Stimulated activated CD8-positive, alpha-beta memory T cell treated with anti-CD3 and anti-CD28 coated beads, Interleukin-12 subunit alpha, Interleukin-12 subunit beta, amount 100 ng/mL, for 4 hours (primary cell): Measurements from ENCODE around the gene PACSIN2.
"Not testable (repeated sequence)": the region's sequence is repeated elsewhere in the genome, so short reads cannot be mapped to it uniquely, and the experiment has no call there.

ENCODE experiments used
- DNase-seq: peaks from one replicate; pipeline ENCODE4 v3.0.0-alpha.2; 2020; ENCODE audit warnings: low read depth

Gene PACSIN2

GRCh38 chr22:42945027-42945426 lies 69.9 kb downstream of the PACSIN2 start:
- no peak for DNase-seq

DNA sequence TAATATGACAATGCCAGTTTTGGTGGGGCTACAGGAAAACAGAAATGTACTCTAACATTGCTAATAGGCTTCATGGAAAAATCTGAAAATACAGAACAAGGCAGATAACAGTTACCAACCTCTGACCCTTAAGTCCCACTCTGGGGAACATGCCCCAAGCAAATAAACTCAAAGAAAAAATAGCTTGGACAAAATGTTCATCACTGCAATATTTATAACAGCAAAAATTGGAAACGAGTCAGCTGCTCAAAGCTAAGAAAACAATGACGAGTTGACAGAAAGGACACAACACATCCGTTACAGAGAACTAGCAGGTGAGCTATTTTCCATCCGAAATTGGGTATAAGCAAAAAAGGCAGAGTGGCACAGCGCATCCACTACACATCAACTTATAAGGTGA lies 70.5 kb downstream of the PACSIN2 start:
- DNase-seq = no peak

DNA sequence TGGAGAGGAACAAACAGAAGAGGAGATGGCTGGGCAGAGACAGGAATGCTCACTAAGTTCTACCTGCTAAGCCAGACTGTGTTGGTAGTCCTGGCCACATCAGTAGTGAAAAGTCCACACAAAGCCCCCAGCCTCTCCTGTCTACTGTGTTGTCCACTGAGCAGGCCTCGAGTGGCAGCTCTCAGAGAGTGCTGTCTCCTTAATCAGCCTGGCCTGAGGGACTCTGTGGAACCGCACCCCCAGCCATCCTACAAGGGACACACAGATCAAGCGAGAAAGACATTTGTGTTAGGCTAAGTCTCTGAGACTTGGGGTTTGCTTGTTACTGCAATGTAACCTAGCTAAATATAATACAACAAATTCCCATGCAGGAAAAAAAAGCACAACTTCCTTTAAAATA lies 71.0 kb downstream of the PACSIN2 start:
- DNase-seq = no peak

- no peak for DNase-seq
Observed at GRCh38 chr22:42942351-42942750, 72.6 kb downstream of the PACSIN2 start.

- DNase-seq = no peak
Observed at GRCh38 chr22:42939941-42940653, 74.9 kb downstream of the PACSIN2 start.

GRCh38 chr22:42939451-42939881 lies 75.5 kb downstream of the PACSIN2 start:
- DNase-seq = no peak

DNA sequence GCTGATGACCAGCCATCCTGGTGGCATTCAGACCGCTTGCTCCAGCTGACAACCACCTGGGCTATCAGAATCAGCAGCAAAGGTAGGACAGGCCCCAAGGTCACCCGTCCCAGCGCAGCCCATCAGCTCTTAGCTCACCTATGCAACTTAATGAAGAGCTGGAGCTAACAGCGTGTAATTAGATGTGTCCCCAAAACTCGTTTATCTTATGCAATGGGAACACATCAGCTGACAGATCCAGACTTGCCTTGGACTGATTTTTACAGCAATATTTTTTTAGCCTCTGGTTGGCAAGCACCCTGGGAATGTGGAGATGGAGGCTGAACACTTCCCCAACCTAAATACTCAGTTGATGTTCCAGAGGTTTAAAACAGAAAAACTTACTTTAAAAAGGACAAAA lies 76.0 kb downstream of the PACSIN2 start:
- no peak for DNase-seq

- DNase-seq = no peak
Observed at GRCh38 chr22:42938449-42938848, 76.5 kb downstream of the PACSIN2 start.

- no peak for DNase-seq
Observed at GRCh38 chr22:42937164-42937843, 77.6 kb downstream of the PACSIN2 start.

DNA sequence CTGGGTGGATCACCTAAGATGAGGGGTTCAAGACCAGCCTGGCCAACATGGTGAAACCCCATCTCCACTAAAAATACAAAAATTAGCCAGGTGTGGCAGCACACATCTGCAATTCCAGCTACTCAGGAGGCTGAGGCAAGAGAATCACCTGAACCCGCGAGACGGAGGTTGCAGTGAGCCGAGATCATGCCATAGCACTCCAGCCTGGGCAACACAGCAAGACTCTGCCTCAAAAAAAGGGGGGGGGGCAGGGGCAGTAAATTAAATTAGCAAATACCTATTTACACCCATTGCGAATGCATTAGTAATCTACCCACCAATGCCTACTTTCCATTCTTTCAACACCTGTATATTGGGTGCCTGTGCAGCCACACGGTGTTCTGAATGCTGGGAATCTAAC lies 78.3 kb downstream of the PACSIN2 start:
- not testable (repeated sequence) for DNase-seq

DNA sequence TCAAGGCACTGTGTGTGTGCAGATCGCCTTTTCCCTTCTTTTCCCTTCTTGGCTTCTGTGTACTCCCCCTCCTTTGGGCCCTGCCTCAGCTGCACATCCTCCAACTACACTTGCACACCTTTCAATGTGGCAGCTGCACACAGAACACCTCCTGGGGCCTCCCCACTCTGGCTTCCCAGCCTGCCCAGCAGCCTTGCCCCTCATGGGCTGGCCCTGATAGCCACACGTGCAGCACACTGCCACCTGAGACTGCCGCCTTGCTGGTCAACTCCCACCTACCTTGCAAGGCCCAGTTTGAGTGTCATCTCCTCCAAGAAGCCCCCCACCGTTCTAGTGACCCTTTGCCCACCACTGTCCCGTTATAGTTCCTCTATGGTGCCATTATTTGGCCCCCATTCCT lies 80.6 kb downstream of the PACSIN2 start:
- DNase-seq = no peak

- no peak for DNase-seq
Observed at GRCh38 chr22:42933485-42934091, 81.4 kb downstream of the PACSIN2 start.

GRCh38 chr22:42932857-42933484 lies 82.0 kb downstream of the PACSIN2 start:
- DNase-seq = no peak

- no peak for DNase-seq
Observed at GRCh38 chr22:42932197-42932519, 82.8 kb downstream of the PACSIN2 start.

DNA sequence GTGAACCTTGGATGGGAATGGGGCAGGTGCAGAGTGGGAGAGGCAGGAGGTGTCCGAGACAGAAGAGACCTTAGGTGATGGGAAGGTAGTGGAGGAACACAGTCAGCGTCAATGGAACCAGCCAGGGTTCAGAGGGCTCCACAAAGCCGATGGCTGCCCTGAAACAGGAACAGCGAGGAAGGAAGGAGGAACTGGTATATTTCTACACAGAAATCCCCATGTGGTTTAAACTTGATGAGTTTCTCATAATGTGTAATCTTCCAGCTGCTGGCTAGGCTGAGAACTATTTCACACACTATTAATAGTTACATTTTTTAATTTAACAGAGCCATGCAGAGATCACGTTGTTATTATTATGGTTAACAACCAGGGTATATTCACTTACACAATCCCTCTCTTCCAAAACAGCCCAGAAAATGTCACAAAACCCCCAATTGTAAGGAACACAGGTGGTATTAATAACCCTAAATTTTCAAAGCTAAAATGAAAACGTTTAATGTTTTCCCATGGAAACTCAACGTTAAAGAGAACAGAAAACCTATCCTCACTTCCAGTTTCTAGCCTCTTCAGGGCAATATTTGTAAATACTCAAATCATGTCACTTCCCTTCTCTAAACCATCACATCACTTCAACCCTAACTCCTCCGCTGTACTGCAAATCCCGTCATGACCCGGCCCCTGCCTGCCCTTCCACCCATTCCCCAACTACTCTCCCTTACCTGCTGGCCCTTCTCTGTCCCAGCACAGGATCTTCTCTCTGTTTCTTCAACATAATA lies 83.3 kb downstream of the PACSIN2 start:
- DNase-seq = no peak

GRCh38 chr22:42930810-42931420 lies 84.0 kb downstream of the PACSIN2 start:
- DNase-seq = no peak

DNA sequence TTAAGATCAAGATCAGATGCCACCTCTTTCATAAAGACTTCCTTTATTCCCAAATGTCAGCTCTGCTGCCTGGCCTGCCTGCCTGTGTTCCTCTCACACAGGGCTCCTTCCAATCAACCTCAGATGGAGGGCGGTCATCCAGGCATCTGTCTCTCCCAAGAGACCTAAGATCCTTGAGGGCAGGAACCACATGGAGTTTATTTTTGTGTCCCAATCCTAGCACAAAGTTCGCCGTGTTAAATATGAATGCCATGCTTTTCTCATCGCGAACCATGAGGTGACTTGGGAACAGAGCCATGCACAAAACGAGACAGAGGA lies 85.2 kb downstream of the PACSIN2 start:
- no peak for DNase-seq

DNA sequence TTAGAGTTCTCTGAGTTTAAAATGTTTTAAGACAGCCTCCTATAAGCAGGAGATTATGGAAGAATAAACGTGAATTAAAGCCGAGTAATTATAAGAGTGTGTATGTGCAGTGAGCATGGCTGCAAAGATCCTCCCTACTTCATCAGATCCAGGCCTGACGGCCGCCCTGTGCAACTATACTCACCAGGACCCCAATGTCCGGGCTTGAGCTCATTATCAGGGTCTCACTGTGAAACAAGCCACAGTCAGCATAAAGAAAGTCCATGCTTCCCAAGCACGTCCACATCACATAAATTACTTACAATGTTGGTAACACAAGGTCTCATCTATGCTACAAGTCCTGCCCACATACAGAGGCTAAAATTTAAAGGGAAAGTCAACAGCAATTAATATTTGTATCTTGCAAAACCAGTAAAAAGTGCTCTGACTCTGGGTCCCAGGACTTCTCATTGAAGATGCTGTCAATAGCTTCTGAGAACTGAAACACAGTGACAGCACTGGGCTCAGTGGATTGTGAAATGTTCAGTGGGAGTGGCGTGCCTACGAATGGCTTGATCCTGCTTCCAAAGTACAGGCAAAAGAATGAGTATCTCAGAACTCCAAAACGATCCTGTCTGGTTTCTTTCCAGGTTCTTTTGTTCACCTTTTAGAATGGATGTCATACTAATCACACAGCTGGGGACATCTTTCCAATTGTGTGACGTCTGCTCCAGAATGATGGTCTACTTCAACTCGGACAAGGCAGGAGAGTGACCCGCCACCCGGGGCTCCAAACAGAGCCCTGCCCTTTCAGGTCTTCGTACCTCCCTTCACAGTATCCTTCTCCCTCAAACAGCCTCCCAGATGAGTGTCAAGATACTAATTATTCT lies 85.7 kb downstream of the PACSIN2 start:
- DNase-seq = no peak

GRCh38 chr22:42927966-42928365 lies 87.0 kb downstream of the PACSIN2 start:
- DNase-seq = no peak

GRCh38 chr22:42926768-42927167 lies 88.2 kb downstream of the PACSIN2 start:
- no peak for DNase-seq

DNA sequence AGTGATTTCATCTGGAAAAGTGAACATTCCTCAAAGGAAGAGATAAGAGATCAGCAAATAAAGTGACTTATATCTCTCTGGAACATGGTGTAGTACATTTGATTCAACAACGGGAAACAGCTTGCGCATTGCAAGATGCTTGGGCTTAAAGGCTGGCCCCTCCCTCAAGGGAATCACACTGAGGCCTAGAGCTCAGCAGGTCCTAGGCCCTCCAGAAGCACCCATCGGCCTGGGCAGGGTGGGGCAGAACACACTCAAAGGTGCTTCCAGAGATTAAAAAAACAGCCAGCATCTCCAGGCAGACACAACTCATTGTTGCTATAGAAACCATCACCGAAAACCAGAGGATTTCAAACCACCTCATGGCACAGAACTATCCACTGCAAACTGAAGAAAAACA lies 88.8 kb downstream of the PACSIN2 start:
- DNase-seq = no peak
